ENCODE results near the gene ALOX12B.
"Not testable (repeated sequence)": the region's sequence is repeated elsewhere in the genome, so short reads cannot be mapped to it uniquely, and the experiment has no call there.

Gene ALOX12B

GRCh38 chr17:8081876-8082275 lies 5.6 kb downstream of the ALOX12B start:
- peaks cover 87% of the 10 kb centered on the region for H3K27me3 Mint-ChIP-seq (ENCODE audit: low read depth)
- no peak overlapping the region for H3K27ac Mint-ChIP-seq
- peak overlapping the region in 1 of 3 experiments; percentile 19 for H3K4me3 Mint-ChIP-seq
- H3K9me3 Mint-ChIP-seq: peaks cover 2% of the 10 kb centered on the region
- TF ChIP-seq CTCF (IDR thresholded peaks at IDR 0.05; ENCODE audit: unreplicated experiment in 3 of 3): no peak
- H3K36me3 Mint-ChIP-seq (ENCODE audit: low read depth): no peaks in the 10 kb centered on the region
- no peaks in the 10 kb centered on the region for H3K4me1 Mint-ChIP-seq

- Mint-ChIP-seq H3K4me3 (peak overlapping the region in 1 of 3 experiments; percentile 83), H3K36me3 (ENCODE audit: low read depth) (no peaks in the 10 kb centered on the region), H3K27ac (no peak overlapping the region), H3K9me3 (peaks cover 2% of the 10 kb centered on the region), H3K4me1 (no peaks in the 10 kb centered on the region), H3K27me3 (ENCODE audit: low read depth) (peaks cover 89% of the 10 kb centered on the region)
- no peak for TF ChIP-seq CTCF (IDR thresholded peaks at IDR 0.05; ENCODE audit: unreplicated experiment in 3 of 3)
Observed at GRCh38 chr17:8080799-8081219, 6.7 kb downstream of the ALOX12B start.

GRCh38 chr17:8080208-8080798 lies 7.2 kb downstream of the ALOX12B start:
- no peak overlapping the region for H3K27ac Mint-ChIP-seq
- peak overlapping the region; percentile 82 to 84 (median 83) for H3K4me3 Mint-ChIP-seq
- TF ChIP-seq CTCF (IDR thresholded peaks at IDR 0.05; ENCODE audit: unreplicated experiment in 3 of 3): no peak
- H3K9me3 Mint-ChIP-seq: peaks cover 2% of the 10 kb centered on the region
- no peaks in the 10 kb centered on the region for H3K4me1 Mint-ChIP-seq
- H3K36me3 Mint-ChIP-seq (ENCODE audit: low read depth): no peaks in the 10 kb centered on the region
- H3K27me3 Mint-ChIP-seq (ENCODE audit: low read depth): peaks cover 92% of the 10 kb centered on the region

DNA sequence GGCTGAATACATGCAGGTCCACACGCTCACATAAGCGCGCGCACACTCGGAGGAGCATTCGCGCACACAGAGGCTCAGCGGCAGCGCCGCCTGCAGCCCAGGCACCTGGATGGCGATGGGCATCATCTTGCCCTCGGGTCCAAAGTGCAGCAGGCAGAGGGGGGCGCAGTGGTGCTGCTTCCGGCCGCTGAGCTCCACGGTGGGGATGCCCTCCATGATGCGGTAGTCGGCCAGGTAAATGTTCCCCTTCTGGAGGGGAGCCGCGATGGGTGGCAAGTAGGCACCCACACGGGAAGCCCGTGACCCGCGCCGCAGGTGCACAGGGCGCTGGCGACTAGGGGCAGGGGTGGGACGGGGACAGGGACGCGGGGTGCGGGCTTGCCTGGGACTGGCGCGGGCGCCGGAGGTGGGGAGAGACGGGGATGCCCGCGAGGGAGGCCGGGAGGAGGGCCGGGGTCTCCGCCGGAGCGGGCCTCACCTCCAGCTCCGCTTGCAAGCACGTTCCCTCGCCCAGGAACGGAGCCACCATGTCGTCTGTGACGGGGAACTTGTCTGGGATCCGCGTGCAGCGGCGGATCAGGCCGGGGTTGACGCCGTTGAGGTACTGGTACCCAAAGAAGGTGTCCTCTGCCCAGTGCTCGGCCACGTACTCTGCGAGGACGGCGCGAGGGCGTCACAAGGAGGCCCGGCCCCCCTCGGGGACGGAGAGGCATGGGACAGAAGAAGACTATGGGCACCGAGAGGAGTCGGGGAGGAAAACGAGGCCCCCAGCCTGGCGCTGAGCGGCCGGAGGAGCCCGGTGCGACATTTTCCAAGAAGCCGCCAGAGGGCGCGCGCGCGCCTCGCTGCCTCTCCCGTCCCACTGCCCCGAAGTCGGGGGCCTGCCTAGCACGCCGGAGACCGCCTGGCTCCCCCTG lies 8.0 kb downstream of the ALOX12B start:
- peak overlapping the region; percentile 82 to 84 (median 83) for H3K4me3 Mint-ChIP-seq
- TF ChIP-seq CTCF (IDR thresholded peaks at IDR 0.05; ENCODE audit: unreplicated experiment in 3 of 3): peak; percentile 85 to 93 (median 93)
- H3K4me1 Mint-ChIP-seq: peaks cover 3% of the 10 kb centered on the region
- peaks cover 94% of the 10 kb centered on the region for H3K27me3 Mint-ChIP-seq (ENCODE audit: low read depth)
- peaks cover 2% of the 10 kb centered on the region for H3K9me3 Mint-ChIP-seq
- no peaks in the 10 kb centered on the region for H3K36me3 Mint-ChIP-seq (ENCODE audit: low read depth)
- H3K27ac Mint-ChIP-seq: no peak overlapping the region

DNA sequence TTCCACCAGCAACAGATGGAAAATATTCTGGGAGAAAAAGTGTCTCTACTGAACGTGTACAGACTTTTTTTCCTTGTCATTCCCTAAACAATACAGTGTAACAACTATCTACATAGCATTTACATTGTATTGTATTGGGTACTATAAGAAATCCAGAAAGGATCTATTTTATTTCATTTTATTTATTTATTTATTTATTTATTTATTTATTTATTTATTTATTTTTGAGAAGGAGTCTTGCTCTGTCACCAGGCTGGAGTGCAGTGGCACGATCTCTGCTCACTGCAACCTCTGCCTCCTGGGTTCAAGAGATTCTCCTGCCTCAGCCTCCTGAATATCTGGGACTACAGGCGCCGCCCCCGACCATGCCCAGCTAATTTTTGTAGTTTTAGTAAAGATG lies 9.6 kb downstream of the ALOX12B start:
- peaks cover 17% of the 10 kb centered on the region for H3K4me1 Mint-ChIP-seq
- not testable (repeated sequence) for H3K27ac Mint-ChIP-seq; H3K36me3 Mint-ChIP-seq (ENCODE audit: low read depth); H3K9me3 Mint-ChIP-seq
- peak overlapping the region in 2 of 3 experiments; percentile 15 to 45 for H3K4me3 Mint-ChIP-seq
- H3K27me3 Mint-ChIP-seq (ENCODE audit: low read depth): peaks cover 96% of the 10 kb centered on the region

DNA sequence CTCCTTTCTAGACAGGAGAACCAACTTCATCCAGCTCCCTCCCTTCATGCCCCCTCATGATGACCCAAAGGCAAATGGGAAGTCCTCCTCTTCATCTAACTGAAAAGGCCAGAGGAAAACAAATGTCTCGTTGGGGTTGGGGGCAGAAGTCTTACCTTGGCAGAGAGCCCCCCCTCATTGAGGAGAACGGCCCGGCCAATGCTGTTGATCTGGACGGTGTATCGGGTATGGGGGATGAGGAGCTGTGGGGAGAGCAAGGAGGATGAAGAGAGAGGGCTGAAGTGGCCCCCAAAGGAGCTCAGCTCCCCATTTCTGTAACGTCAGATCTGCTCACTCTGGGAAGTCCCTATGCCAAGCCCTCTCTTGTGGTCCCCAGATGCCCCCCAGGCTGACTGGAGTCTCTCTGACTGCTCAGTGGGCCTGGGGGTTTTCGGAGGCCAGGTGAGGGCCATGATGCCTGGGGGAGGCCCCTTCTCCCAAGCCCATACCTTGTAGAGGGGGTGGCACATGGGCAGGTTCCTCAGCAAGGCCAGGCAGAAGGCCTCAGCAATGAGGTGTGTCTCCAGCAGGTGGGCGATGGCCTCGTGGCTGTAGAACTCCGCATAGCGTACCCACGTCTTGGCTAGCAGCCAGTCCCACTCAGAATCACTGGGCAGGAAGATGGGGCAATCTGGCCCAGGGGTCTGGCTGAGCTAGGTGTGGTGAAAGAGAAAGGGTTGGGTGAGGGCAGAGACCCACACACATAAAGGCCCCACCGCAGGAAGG lies 10.8 kb downstream of the ALOX12B start:
- Mint-ChIP-seq H3K36me3 (ENCODE audit: low read depth) (no peaks in the 10 kb centered on the region), H3K27me3 (ENCODE audit: low read depth) (peaks cover 96% of the 10 kb centered on the region), H3K4me1 (peaks cover 24% of the 10 kb centered on the region), H3K27ac (no peak overlapping the region), H3K9me3 (peaks cover 2% of the 10 kb centered on the region), H3K4me3 (no peak overlapping the region)
- no peak for TF ChIP-seq CTCF (IDR thresholded peaks at IDR 0.05; ENCODE audit: unreplicated experiment in 3 of 3)

All from nephron (organoid).